ENCODE results near the gene C1orf174. TPM values are rescaled to one million over a fixed set of nuclear protein-coding genes. Genes with fewer than 3 reads are reported as not detected.

C1orf174 gene
- total RNA-seq, 1 donor from 2014 or later, result 36.8 TPM

- Mint-ChIP-seq H3K27me3 (ENCODE audit: low read depth) (peaks cover 18% of the 10 kb centered on the region), H3K36me3 (ENCODE audit: low read depth) (no peaks in the 10 kb centered on the region), H3K27ac (ENCODE audit: unreplicated experiment) (no peak overlapping the region), H3K9me3 (no peaks in the 10 kb centered on the region), H3K4me3 (no peak overlapping the region), H3K4me1 (peaks cover 24% of the 10 kb centered on the region)
- no peak for DNase-seq (ENCODE audit: low read depth, low spot score)
- TF ChIP-seq, protein P1, sequence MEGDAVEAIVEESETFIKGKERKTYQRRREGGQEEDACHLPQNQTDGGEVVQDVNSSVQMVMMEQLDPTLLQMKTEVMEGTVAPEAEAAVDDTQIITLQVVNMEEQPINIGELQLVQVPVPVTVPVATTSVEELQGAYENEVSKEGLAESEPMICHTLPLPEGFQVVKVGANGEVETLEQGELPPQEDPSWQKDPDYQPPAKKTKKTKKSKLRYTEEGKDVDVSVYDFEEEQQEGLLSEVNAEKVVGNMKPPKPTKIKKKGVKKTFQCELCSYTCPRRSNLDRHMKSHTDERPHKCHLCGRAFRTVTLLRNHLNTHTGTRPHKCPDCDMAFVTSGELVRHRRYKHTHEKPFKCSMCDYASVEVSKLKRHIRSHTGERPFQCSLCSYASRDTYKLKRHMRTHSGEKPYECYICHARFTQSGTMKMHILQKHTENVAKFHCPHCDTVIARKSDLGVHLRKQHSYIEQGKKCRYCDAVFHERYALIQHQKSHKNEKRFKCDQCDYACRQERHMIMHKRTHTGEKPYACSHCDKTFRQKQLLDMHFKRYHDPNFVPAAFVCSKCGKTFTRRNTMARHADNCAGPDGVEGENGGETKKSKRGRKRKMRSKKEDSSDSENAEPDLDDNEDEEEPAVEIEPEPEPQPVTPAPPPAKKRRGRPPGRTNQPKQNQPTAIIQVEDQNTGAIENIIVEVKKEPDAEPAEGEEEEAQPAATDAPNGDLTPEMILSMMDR (conservative IDR thresholded peaks at IDR 0.05), result no peak
These were observed 6.6 kb upstream of the C1orf174 start for GRCh38 chr1:3906672-3907020.

DNA sequence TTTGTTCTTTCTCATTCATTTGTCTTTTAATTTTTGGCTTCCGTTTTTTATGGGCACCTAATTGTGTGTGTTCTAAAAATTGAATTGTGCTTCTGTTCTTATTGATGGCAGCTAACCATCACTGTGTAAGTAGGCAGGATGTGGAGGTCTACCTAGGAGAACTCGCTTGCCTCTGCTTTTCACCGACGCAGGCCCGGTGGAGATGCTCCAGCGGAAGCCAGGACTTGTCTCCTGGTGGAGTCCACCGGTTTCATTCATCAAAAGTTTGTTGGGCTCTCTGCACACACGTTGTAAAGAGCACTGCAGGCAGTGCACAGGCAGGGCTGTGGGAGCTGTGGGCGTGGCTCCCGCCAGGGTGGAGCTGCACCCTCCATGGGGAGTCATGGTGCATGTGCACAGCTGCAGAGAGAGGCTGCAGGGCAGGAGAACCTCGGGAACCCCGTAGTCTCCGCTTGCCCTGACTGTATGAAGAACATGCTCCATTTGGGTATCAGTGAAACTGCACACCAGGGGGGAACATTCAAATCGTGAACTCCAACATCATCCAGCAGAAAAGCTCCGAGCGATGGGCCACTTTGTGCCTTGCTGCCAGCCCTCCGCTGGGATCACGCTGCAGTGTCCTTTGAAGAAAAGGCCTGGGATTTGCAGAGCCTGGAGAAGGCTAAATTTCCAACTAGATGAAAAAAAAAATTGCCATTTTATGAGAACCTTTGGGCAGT, 6.0 kb upstream of the C1orf174 start:
- Mint-ChIP-seq H3K9me3 (no peaks in the 10 kb centered on the region), H3K27ac (ENCODE audit: unreplicated experiment) (peak overlapping the region; percentile 10), H3K4me1 (peaks cover 24% of the 10 kb centered on the region), H3K27me3 (ENCODE audit: low read depth) (peaks cover 15% of the 10 kb centered on the region), H3K4me3 (no peak overlapping the region), H3K36me3 (ENCODE audit: low read depth) (no peaks in the 10 kb centered on the region)
- TF ChIP-seq, protein P1 (conservative IDR thresholded peaks at IDR 0.05), result no peak
- no peak for DNase-seq (ENCODE audit: low read depth, low spot score)

- Mint-ChIP-seq H3K4me3 (no peak overlapping the region), H3K4me1 (peaks cover 24% of the 10 kb centered on the region), H3K36me3 (ENCODE audit: low read depth) (no peaks in the 10 kb centered on the region), H3K27me3 (ENCODE audit: low read depth) (peaks cover 10% of the 10 kb centered on the region), H3K9me3 (no peaks in the 10 kb centered on the region), H3K27ac (ENCODE audit: unreplicated experiment) (peak overlapping the region; percentile 10)
- TF ChIP-seq, protein P1 (conservative IDR thresholded peaks at IDR 0.05), result no peak
- DNase-seq (ENCODE audit: low read depth, low spot score), result no peak
These were observed 5.3 kb upstream of the C1orf174 start for GRCh38 chr1:3905266-3905952.

DNA sequence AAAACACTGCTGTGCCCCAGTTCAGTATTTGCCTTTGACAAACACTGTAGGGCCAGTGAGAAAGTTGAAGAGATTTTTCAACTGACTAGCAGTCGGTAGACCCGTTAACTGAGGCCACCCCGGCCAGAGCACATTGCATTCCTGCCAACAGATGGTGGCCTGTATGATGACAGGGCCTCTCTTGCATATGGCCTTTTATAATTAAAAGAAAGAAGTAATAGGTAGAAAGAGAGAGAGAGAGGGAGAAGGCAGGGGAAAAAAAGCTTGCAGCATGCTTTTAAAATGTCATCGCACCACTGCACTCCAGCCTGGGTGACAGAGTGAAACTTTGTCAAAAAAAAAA, 4.7 kb upstream of the C1orf174 start:
- H3K36me3 Mint-ChIP-seq (ENCODE audit: low read depth), result no peaks in the 10 kb centered on the region
- H3K27me3 Mint-ChIP-seq (ENCODE audit: low read depth), result peaks cover 8% of the 10 kb centered on the region
- DNase-seq (ENCODE audit: low read depth, low spot score), result no peak
- no peaks in the 10 kb centered on the region for H3K9me3 Mint-ChIP-seq
- TF ChIP-seq, protein P1 (conservative IDR thresholded peaks at IDR 0.05), result no peak
- no peak overlapping the region for H3K27ac Mint-ChIP-seq (ENCODE audit: unreplicated experiment)
- H3K4me1 Mint-ChIP-seq, result peaks cover 23% of the 10 kb centered on the region
- H3K4me3 Mint-ChIP-seq, result peak overlapping the region; percentile 12

DNA sequence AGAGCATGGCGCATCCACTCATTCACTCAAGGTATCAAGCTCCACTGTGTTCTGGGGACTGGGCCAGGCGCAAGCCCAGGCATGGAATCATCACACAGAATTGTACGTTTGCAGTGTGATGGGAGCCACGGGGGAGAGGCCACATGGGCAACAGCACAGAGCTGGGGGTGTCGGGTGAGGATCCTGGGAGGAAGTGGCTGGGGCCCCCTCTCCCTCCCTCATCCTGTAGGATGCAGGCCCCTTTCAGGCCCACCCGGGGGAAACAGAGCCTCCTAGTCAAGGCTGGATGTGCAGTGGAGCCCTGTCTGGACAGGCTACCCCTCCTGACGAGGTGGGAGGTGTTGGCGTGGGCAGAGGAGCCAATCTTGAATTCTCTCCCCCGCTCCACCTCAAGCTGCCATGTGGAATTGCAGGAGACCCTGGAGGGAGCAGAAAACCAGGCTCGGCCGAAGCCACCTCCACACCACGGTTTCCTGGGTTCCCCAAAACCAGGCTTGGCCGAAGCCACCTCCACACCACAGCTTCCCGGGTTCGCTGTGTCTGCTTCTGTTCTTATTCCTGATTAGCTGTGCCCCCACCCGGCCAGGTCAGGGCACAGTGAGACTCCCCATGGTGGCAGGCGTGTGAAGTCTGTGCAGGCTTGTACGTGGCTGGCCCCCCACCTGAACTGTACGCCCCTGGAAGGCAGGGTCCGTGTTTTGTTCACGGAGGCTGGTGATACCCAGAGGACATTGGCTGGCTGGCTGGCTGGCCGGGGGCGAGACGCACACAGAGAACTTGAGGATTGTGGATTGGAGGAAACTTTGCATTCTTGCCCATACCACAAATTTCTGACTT, 4.2 kb upstream of the C1orf174 start:
- Mint-ChIP-seq H3K4me1 (peaks cover 20% of the 10 kb centered on the region), H3K9me3 (no peaks in the 10 kb centered on the region), H3K36me3 (ENCODE audit: low read depth) (no peaks in the 10 kb centered on the region), H3K27me3 (ENCODE audit: low read depth) (peaks cover 3% of the 10 kb centered on the region), H3K4me3 (peak overlapping the region; percentile 41), H3K27ac (ENCODE audit: unreplicated experiment) (no peak overlapping the region)
- no peak for DNase-seq (ENCODE audit: low read depth, low spot score)
- TF ChIP-seq, protein P1 (conservative IDR thresholded peaks at IDR 0.05), result no peak
